ENCODE data around the gene NFYA.

- TF ChIP-seq CTCF (tag by site-specific recombination; IDR thresholded peaks at IDR 0.05) (no peak), ZBTB26 (tag by site-specific recombination; optimal IDR thresholded peaks at IDR 0.05) (no peak), YY1 (tag by site-specific recombination; IDR thresholded peaks at IDR 0.05) (no peak), YY2 (tag by site-specific recombination; IDR thresholded peaks at IDR 0.05) (no peak), ZNF510 (tag by site-specific recombination; IDR thresholded peaks at IDR 0.05; ENCODE audit: insufficient replicate concordance) (no peak), ZNF292 (tag by site-specific recombination; IDR thresholded peaks at IDR 0.05; ENCODE audit: borderline replicate concordance, low read depth) (no peak), ZNF449 (tag by site-specific recombination; IDR thresholded peaks at IDR 0.05) (no peak), ZNF280D (tag by site-specific recombination; IDR thresholded peaks at IDR 0.05) (no peak), ZNF785 (tag by site-specific recombination; IDR thresholded peaks at IDR 0.05) (no peak)
Measured at GRCh38 chr6:41098366-41098765, 25.6 kb downstream of the NFYA start.

Measured in HEK293 (cell line).